Trophoblast cell (in vitro differentiated cells and primary cell): ENCODE results near the gene IMMP2L.

ENCODE experiments used
- DNase-seq, 2 donors: peaks; one replicate each; pipeline ENCODE4 v3.0.0-alpha.2; 2016
- H2AFZ ChIP-seq: 2 replicates; pipeline ENCODE4 v1.6.1; 2013; ENCODE audit warnings: low read length, moderate library complexity, mild to moderate bottlenecking; ENCODE audit not compliant: insufficient read depth, poor library complexity
- H2AK5ac ChIP-seq: 2 replicates; pipeline ENCODE4 v1.6.1; 2013; ENCODE audit warnings: mild to moderate bottlenecking, low read length
- H2BK120ac ChIP-seq: 2 replicates; pipeline ENCODE4 v1.6.1; 2013; ENCODE audit warnings: low read length, mild to moderate bottlenecking, moderate library complexity; ENCODE audit not compliant: insufficient read depth, poor library complexity
- H2BK12ac ChIP-seq: 2 replicates; pipeline ENCODE4 v1.6.1; 2013; ENCODE audit warnings: mild to moderate bottlenecking, low read length, moderate library complexity
- H2BK5ac ChIP-seq: 2 replicates; pipeline ENCODE4 v1.6.1; 2013; ENCODE audit warnings: low read length, low read depth, moderate library complexity, mild to moderate bottlenecking; ENCODE audit not compliant: poor library complexity
- H3K14ac ChIP-seq: 2 replicates; pipeline ENCODE4 v1.6.1; 2013; ENCODE audit warnings: mild to moderate bottlenecking, low read length
- H3K18ac ChIP-seq: 2 replicates; pipeline ENCODE4 v1.6.1; 2013; ENCODE audit warnings: mild to moderate bottlenecking, low read length
- H3K23ac ChIP-seq: 2 replicates; pipeline ENCODE4 v1.6.1; 2013; ENCODE audit warnings: low read length
- H3K27ac ChIP-seq: 2 replicates; pipeline ENCODE4 v1.5.1; 2013; ENCODE audit warnings: low read depth, mild to moderate bottlenecking, inconsistent platforms, low read length, moderate library complexity
- H3K27me3 ChIP-seq: 2 replicates; pipeline ENCODE4 v1.6.1; 2013; ENCODE audit warnings: inconsistent platforms, mild to moderate bottlenecking, low read length, moderate library complexity; ENCODE audit not compliant: insufficient read depth
- H3K36me3 ChIP-seq, 2 experiments: 1 replicate in 1 of 2; 2 replicates in 1 of 2; pipeline ENCODE4 v1.6.1; 2013; ENCODE audit warnings: low read length in 2 of 2, mild to moderate bottlenecking in 2 of 2, moderate library complexity in 1 of 2; ENCODE audit not compliant: insufficient read depth in 2 of 2, control insufficient read depth in 1 of 2
- H3K4ac ChIP-seq: 2 replicates; pipeline ENCODE4 v1.6.1; 2013; ENCODE audit warnings: low read depth, mild to moderate bottlenecking, low read length, moderate library complexity
- H3K4me1 ChIP-seq, 2 experiments: 1 replicate in 1 of 2; 2 replicates in 1 of 2; pipeline ENCODE4 v1.6.1; 2013; ENCODE audit warnings: low read length in 2 of 2, mild to moderate bottlenecking in 2 of 2, moderate library complexity in 1 of 2; ENCODE audit not compliant: insufficient read depth in 2 of 2, control insufficient read depth in 1 of 2
- H3K4me2 ChIP-seq: 2 replicates; pipeline ENCODE4 v1.6.1; 2013; ENCODE audit warnings: inconsistent platforms, mild to moderate bottlenecking, low read length, moderate library complexity
- H3K4me3 ChIP-seq: 2 replicates; pipeline ENCODE4 v1.5.1; 2013; ENCODE audit warnings: mild to moderate bottlenecking, low read depth, low read length, inconsistent platforms
- H3K79me1 ChIP-seq: one replicate; pipeline ENCODE4 v1.6.1; 2013; ENCODE audit warnings: low read length
- H3K79me2 ChIP-seq: 2 replicates; pipeline ENCODE4 v1.6.1; 2013; ENCODE audit warnings: low read length, mild to moderate bottlenecking; ENCODE audit not compliant: control insufficient read depth, insufficient read depth, poor library complexity
- H3K9ac ChIP-seq: 2 replicates; pipeline ENCODE4 v1.6.1; 2013; ENCODE audit warnings: mild to moderate bottlenecking, low read length
- H3K9me3 ChIP-seq: 2 replicates; pipeline ENCODE4 v1.6.1; 2013; ENCODE audit warnings: low read depth, mild to moderate bottlenecking, control low read depth, inconsistent platforms, low read length; ENCODE audit not compliant: insufficient read depth
- H4K12ac ChIP-seq: 2 replicates; pipeline ENCODE4 v1.6.1; 2013; ENCODE audit warnings: low read depth, mild to moderate bottlenecking, low read length, moderate library complexity
- H4K8ac ChIP-seq: 2 replicates; pipeline ENCODE4 v1.6.1; 2013; ENCODE audit warnings: low read depth, mild to moderate bottlenecking, low read length, moderate library complexity
- H4K91ac ChIP-seq: one replicate; pipeline ENCODE4 v1.6.1; 2013; ENCODE audit warnings: low read depth, mild to moderate bottlenecking, low read length, moderate library complexity
- WGBS: extraction: QIAGEN DNeasy Blood & Tissue Kit; methylation state at CpG from one replicate; pipeline ENCODE4 v1.1.7; 2013; ENCODE audit warnings: missing lambda C conversion rate; ENCODE audit not compliant: insufficient read length, insufficient coverage; ENCODE audit errors: extremely low coverage; 5-methylcytosine and 5-hydroxymethylcytosine counted together

IMMP2L gene

GRCh38 chr7:111138586-111138985 lies 423.7 kb downstream of the IMMP2L start:
- H3K23ac ChIP-seq: no peak overlapping the region
- no peak for DNase-seq
- no peak overlapping the region for H4K8ac ChIP-seq

GRCh38 chr7:111138193-111138569 lies 424.1 kb downstream of the IMMP2L start:
- Histone ChIP-seq H3K79me1 (no peaks in the 10 kb centered on the region), H2BK5ac (no peak overlapping the region), H4K91ac (no peak overlapping the region), H3K9ac (no peak overlapping the region), H3K18ac (no peak overlapping the region), H3K4me3 (no peak overlapping the region), H3K4me1 (peaks cover 0 to 3% of the 10 kb centered on the region in 2 experiments), H3K4ac (no peak overlapping the region), H4K8ac (no peak overlapping the region), H4K12ac (no peak overlapping the region), H2AK5ac (no peak overlapping the region), H3K23ac (no peak overlapping the region), H3K27ac (no peak overlapping the region), H3K27me3 (no peaks in the 10 kb centered on the region), H3K36me3 (no peaks in the 10 kb centered on the region), H3K4me2 (no peak overlapping the region), H2BK120ac (no peak overlapping the region), H3K79me2 (no peaks in the 10 kb centered on the region), H3K9me3 (no peaks in the 10 kb centered on the region), H2AFZ (no peak overlapping the region), H3K14ac (no peak overlapping the region), H2BK12ac (no peak overlapping the region)
- peak; percentile 1 to 4 for DNase-seq
- WGBS: no CpG with 5 or more reads among the region's 2 CpGs

More at GRCh38 chr7:111138586-111138985, 423.7 kb downstream of the IMMP2L start:
- H3K14ac ChIP-seq: no peak overlapping the region
- H2BK120ac ChIP-seq: no peak overlapping the region
- no peak overlapping the region for H2AK5ac ChIP-seq
- H4K12ac ChIP-seq: no peak overlapping the region
- H3K4me2 ChIP-seq: no peak overlapping the region
- H4K91ac ChIP-seq: no peak overlapping the region
- H3K18ac ChIP-seq: no peak overlapping the region
- H2BK5ac ChIP-seq: no peak overlapping the region
- H3K79me1 ChIP-seq: no peaks in the 10 kb centered on the region
- H3K9ac ChIP-seq: no peak overlapping the region
- no peaks in the 10 kb centered on the region for H3K9me3 ChIP-seq
- no peaks in the 10 kb centered on the region for H3K79me2 ChIP-seq
- H2AFZ ChIP-seq: no peak overlapping the region
- H3K27me3 ChIP-seq: no peaks in the 10 kb centered on the region
- H3K27ac ChIP-seq: no peak overlapping the region
- peaks cover 0 to 3% of the 10 kb centered on the region in 2 experiments for H3K4me1 ChIP-seq
- no peak overlapping the region for H3K4me3 ChIP-seq
- no peak overlapping the region for H3K4ac ChIP-seq
- no peaks in the 10 kb centered on the region for H3K36me3 ChIP-seq
- no peak overlapping the region for H2BK12ac ChIP-seq

GRCh38 chr7:111137296-111138192 lies 424.7 kb downstream of the IMMP2L start:
- no CpG with 5 or more reads among the region's 4 CpGs for WGBS
- no peak overlapping the region for H3K14ac ChIP-seq

GRCh38 chr7:111132833-111133232 lies 429.5 kb downstream of the IMMP2L start:
- peaks cover 0 to 2% of the 10 kb centered on the region in 2 experiments for H3K4me1 ChIP-seq
- H4K8ac ChIP-seq: no peak overlapping the region
- H4K91ac ChIP-seq: no peak overlapping the region
- H3K4ac ChIP-seq: no peak overlapping the region
- no peak overlapping the region for H3K23ac ChIP-seq
- no peak overlapping the region for H3K9ac ChIP-seq
- H2BK120ac ChIP-seq: no peak overlapping the region
- H2AFZ ChIP-seq: no peak overlapping the region
- H2BK5ac ChIP-seq: no peak overlapping the region
- H2BK12ac ChIP-seq: no peak overlapping the region
- no peak overlapping the region for H3K4me2 ChIP-seq
- no peaks in the 10 kb centered on the region for H3K79me1 ChIP-seq
- no peaks in the 10 kb centered on the region for H3K27me3 ChIP-seq
- WGBS: no CpG with 5 or more reads among the region's 1 CpG
- DNase-seq: no peak
- H3K18ac ChIP-seq: no peak overlapping the region
- H3K9me3 ChIP-seq: no peaks in the 10 kb centered on the region
- H3K4me3 ChIP-seq: no peak overlapping the region
- H2AK5ac ChIP-seq: no peak overlapping the region
- no peak overlapping the region for H3K14ac ChIP-seq
- no peaks in the 10 kb centered on the region for H3K79me2 ChIP-seq
- H4K12ac ChIP-seq: no peak overlapping the region
- H3K27ac ChIP-seq: no peak overlapping the region
- H3K36me3 ChIP-seq: no peaks in the 10 kb centered on the region

More at GRCh38 chr7:111137296-111138192, 424.7 kb downstream of the IMMP2L start:
- Histone ChIP-seq H2BK5ac (peak overlapping the region; percentile 90), H3K79me2 (no peaks in the 10 kb centered on the region), H3K4ac (no peak overlapping the region), H3K4me2 (no peak overlapping the region), H3K4me3 (no peak overlapping the region), H4K12ac (no peak overlapping the region), H4K8ac (no peak overlapping the region), H3K9me3 (no peaks in the 10 kb centered on the region), H2BK120ac (no peak overlapping the region), H2AFZ (no peak overlapping the region), H3K18ac (no peak overlapping the region), H3K9ac (no peak overlapping the region), H3K4me1 (peaks cover 0 to 3% of the 10 kb centered on the region in 2 experiments), H3K27me3 (no peaks in the 10 kb centered on the region), H4K91ac (peak overlapping the region; percentile 51), H2BK12ac (no peak overlapping the region), H3K79me1 (no peaks in the 10 kb centered on the region), H2AK5ac (no peak overlapping the region), H3K36me3 (no peaks in the 10 kb centered on the region), H3K27ac (no peak overlapping the region), H3K23ac (no peak overlapping the region)
- DNase-seq: peak; percentile 6 to 24
